DOHH2 (cell line): ENCODE data around the gene EXOSC2.

Experiments
- H3F3A ChIP-seq: fragments of 200-600 bp; sonication (generic), shearing (Covaris generic); 2 replicates; pipeline ENCODE4 v1.6.0; 2016; ENCODE audit warnings: antibody characterized with exemption, mild to moderate bottlenecking; ENCODE audit not compliant: control insufficient read depth, insufficient read depth
- H3K27ac ChIP-seq: fragments of 200-600 bp; sonication (generic); 2 replicates; pipeline ENCODE4 v1.5.1; 2014; ENCODE audit warnings: low read depth, mild to moderate bottlenecking, low read length, moderate library complexity
- H3K27me3 ChIP-seq: fragments of 200-600 bp; sonication (generic); 2 replicates; pipeline ENCODE4 v1.6.1; 2014; ENCODE audit warnings: mild to moderate bottlenecking, low read length, mixed read lengths; ENCODE audit not compliant: control insufficient read depth
- H3K36me3 ChIP-seq: fragments of 200-600 bp; sonication (generic); 2 replicates; pipeline ENCODE4 v1.6.1; 2014; ENCODE audit warnings: mild to moderate bottlenecking, low read length, moderate library complexity, mixed read lengths; ENCODE audit not compliant: control insufficient read depth
- H3K4me1 ChIP-seq: fragments of 200-600 bp; sonication (generic); 2 replicates; pipeline ENCODE4 v1.6.1; 2014; ENCODE audit warnings: mild to moderate bottlenecking, low read length, mixed read lengths; ENCODE audit not compliant: control insufficient read depth
- H3K4me2 ChIP-seq: fragments of 200-600 bp; sonication (generic); 2 replicates; pipeline ENCODE4 v1.6.0; 2014; ENCODE audit warnings: mild to moderate bottlenecking, low read length, moderate library complexity
- H3K4me3 ChIP-seq: fragments of 200-600 bp; sonication (generic); 2 replicates; pipeline ENCODE4 v1.5.1; 2014; ENCODE audit warnings: mild to moderate bottlenecking, low read length, mixed read lengths
- H3K79me2 ChIP-seq: fragments of 200-600 bp; sonication (generic); 2 replicates; pipeline ENCODE4 v1.6.1; 2014; ENCODE audit warnings: mild to moderate bottlenecking, low read length, mixed read lengths; ENCODE audit not compliant: control insufficient read depth
- H3K9me2 ChIP-seq: fragments of 200-600 bp; sonication (generic); replicated peaks from 2 replicates; pipeline ENCODE4 v1.6.1; 2014; ENCODE audit warnings: mild to moderate bottlenecking, low read length, mixed read lengths; ENCODE audit not compliant: control insufficient read depth
- H3K9me3 ChIP-seq: fragments of 200-600 bp; sonication (generic); 2 replicates; pipeline ENCODE4 v1.6.1; 2014; ENCODE audit warnings: antibody characterized with exemption, low read length, mixed read lengths; ENCODE audit not compliant: control insufficient read depth, insufficient read depth
- H4K20me1 ChIP-seq: fragments of 200-600 bp; sonication (generic); 2 replicates; pipeline ENCODE4 v1.6.0; 2014; ENCODE audit warnings: low read depth, mild to moderate bottlenecking, antibody characterized with exemption, low read length, moderate library complexity; ENCODE audit not compliant: control insufficient read depth, insufficient read depth
- EZH2phosphoT487 ChIP-seq: fragments of 200-600 bp; sonication (generic); IDR thresholded peaks from 2 replicates; pipeline ENCODE4 v1.6.1; 2017; ENCODE audit warnings: borderline replicate concordance, mild to moderate bottlenecking, antibody characterized with exemption, low read length, moderate library complexity, mixed read lengths
- TF ChIP-seq, protein P1 (sequence below): fragments of 200-600 bp; sonication (generic); IDR thresholded peaks from one replicate; pipeline ENCODE4 v1.5.1; 2014; ENCODE audit warnings: antibody characterized with exemption, mild to moderate bottlenecking, low read depth, low read length; ENCODE audit not compliant: poor library complexity, severe bottlenecking

EXOSC2 gene

DNA sequence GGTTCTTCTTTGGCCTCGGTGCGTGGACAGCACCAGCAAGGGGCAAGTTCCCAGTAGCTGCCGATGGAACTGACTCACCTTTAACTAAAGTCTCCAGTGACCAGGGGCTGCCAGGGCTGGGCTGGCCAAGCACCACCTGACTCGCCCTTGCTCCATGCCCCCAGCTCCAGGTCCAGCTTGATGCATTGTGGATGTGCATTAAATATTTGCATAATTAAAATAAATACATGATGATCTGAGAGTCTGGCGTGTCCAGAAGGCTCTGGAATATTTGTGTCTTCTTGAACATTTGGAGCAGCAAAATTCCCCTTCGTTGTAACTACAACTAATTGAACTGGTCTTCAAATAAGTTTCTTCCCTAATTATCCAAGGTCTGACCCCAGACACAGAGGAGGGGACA lies 38.7 kb upstream of the EXOSC2 start:
- TF ChIP-seq EZH2phosphoT487 = no peak
- TF ChIP-seq, protein P1, sequence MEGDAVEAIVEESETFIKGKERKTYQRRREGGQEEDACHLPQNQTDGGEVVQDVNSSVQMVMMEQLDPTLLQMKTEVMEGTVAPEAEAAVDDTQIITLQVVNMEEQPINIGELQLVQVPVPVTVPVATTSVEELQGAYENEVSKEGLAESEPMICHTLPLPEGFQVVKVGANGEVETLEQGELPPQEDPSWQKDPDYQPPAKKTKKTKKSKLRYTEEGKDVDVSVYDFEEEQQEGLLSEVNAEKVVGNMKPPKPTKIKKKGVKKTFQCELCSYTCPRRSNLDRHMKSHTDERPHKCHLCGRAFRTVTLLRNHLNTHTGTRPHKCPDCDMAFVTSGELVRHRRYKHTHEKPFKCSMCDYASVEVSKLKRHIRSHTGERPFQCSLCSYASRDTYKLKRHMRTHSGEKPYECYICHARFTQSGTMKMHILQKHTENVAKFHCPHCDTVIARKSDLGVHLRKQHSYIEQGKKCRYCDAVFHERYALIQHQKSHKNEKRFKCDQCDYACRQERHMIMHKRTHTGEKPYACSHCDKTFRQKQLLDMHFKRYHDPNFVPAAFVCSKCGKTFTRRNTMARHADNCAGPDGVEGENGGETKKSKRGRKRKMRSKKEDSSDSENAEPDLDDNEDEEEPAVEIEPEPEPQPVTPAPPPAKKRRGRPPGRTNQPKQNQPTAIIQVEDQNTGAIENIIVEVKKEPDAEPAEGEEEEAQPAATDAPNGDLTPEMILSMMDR = no peak
- Histone ChIP-seq H3F3A (no peaks in the 10 kb centered on the region), H3K4me1 (no peaks in the 10 kb centered on the region)

DNA sequence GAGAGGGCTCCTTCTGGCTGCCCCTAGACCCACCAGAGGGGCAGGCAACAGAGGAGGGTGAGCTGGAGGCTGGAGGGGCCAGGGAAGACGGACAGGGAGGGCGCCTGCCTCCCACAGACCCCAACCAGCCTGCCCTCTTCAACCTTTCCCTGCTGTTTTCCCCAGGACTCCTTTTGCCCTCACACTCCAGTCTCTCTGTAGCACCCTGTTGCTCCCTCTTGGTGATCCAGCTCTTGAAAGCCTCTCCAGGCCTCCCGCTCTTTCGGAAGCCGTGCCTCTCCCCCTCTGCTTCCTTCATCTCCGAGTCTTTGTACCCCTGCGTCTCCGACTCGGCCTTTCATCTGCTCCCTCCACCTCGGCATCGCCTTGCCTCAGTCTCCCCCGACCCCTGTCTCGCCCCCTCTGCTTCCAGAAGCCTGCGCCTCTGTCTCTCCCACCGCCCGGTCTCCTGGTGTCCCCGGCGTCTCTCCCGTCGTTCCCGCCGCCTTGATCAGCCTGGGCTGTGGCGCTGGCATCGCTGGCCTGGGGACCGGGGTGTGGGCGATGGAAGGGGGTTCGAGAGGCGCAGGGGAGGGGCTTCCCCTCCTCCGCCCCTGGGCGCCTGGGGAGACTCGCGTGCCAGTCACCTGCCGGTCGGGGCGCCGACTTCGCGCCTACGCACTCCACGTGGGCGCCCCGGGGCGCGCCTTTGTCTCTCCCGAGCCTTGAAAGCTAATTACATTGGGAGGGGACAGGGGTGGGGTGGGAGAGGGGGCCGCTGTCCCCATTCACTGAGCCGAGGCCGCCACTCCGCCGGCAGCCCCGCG lies 34.5 kb upstream of the EXOSC2 start:
- Histone ChIP-seq H4K20me1 (no peaks in the 10 kb centered on the region), H3K4me2 (no peak overlapping the region), H3K27ac (no peak overlapping the region), H3K4me1 (no peaks in the 10 kb centered on the region), H3K27me3 (peaks cover 18% of the 10 kb centered on the region), H3K9me2 (no peaks in the 10 kb centered on the region), H3F3A (no peaks in the 10 kb centered on the region), H3K36me3 (no peaks in the 10 kb centered on the region), H3K79me2 (no peaks in the 10 kb centered on the region), H3K9me3 (no peaks in the 10 kb centered on the region), H3K4me3 (no peak overlapping the region)
- TF ChIP-seq, protein P1 = no peak
- no peak for TF ChIP-seq EZH2phosphoT487

More for the DNA sequence above, 38.7 kb upstream of the EXOSC2 start:
- no peak overlapping the region for H3K4me2 ChIP-seq
- no peak overlapping the region for H3K27ac ChIP-seq
- no peaks in the 10 kb centered on the region for H3K27me3 ChIP-seq
- no peaks in the 10 kb centered on the region for H3K79me2 ChIP-seq
- H3K9me2 ChIP-seq = no peaks in the 10 kb centered on the region
- H3K36me3 ChIP-seq = no peaks in the 10 kb centered on the region
- H3K4me3 ChIP-seq = no peak overlapping the region
- no peaks in the 10 kb centered on the region for H4K20me1 ChIP-seq
- H3K9me3 ChIP-seq = no peaks in the 10 kb centered on the region

DNA sequence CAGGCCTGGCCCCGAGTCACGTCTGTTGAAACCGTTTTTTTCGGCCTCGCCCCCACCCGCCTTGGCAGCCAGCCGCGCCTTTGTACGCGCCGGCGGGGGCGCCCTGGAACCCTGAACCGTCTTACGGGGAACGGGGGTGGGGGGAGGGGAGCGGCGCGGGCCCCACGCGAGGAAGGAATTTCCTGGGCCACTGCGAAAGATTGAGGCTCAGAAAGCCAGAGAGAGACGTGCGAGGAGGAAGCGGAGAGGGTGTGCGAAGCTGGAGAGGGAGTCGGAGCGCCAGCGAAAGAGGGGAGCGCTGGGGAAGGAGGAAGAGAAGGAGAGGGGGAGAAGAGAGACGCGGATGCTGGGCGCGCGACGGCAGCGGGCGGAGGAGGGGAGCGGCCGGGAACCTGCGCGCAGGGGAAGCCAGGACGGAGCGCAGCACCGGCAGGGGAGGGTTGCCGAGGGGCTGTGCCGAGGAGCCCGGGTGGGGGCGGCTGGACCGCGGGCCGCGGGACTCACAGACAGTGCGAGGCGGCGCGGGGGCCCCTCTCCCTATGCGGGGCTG lies 33.8 kb upstream of the EXOSC2 start:
- Histone ChIP-seq H3K4me2 (no peak overlapping the region), H3K9me2 (no peaks in the 10 kb centered on the region), H3K79me2 (no peaks in the 10 kb centered on the region), H4K20me1 (no peaks in the 10 kb centered on the region), H3F3A (no peaks in the 10 kb centered on the region), H3K9me3 (no peaks in the 10 kb centered on the region), H3K4me3 (no peak overlapping the region), H3K36me3 (no peaks in the 10 kb centered on the region), H3K27ac (no peak overlapping the region), H3K4me1 (no peaks in the 10 kb centered on the region), H3K27me3 (peaks cover 18% of the 10 kb centered on the region)
- TF ChIP-seq EZH2phosphoT487 = no peak
- TF ChIP-seq, protein P1 = no peak
